Measurements from ENCODE around the gene SLC7A7. TPM values are rescaled to one million over a fixed set of nuclear protein-coding genes. Genes with fewer than 3 reads are reported as not detected.

Gene SLC7A7
- total RNA-seq, 2 experiments from 2014 or later: 0.89 to 1.1 TPM

DNA sequence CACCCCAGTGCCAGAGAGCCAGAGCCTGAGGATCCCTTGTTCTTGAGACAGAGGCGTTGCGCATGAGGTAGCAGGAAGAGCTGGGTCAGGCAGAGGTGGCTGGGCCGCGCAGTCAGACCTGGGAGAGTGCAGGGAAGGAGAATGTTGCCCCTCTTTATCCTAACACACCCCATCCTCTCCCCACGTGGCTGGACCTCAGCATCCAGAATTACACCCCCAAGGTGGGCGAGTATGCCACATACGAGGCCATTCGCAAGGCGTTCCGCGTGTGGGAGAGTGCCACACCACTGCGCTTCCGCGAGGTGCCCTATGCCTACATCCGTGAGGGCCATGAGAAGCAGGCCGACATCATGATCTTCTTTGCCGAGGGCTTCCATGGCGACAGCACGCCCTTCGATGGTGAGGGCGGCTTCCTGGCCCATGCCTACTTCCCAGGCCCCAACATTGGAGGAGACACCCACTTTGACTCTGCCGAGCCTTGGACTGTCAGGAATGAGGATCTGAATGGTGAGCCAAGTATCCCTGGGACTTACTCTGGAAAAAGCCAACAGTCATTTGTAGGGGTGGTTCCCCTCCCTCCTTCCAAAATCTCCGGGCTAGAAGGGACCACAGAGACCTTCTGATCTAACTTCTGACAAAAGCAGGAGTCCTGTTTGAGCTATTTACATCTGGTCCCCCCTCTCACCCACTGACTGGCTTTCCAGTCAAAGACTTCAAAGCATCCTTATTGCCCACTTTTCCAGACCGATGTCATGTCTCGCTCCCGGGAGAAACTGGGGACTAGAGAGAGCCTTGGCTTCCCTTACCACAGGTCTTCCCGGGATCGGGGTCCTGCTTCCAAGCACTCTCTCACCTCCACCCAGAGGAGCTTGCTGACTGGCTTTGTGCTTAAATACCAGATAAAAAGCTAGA lies 27.2 kb upstream of the SLC7A7 start:
- no peak overlapping the region for H3K27ac Mint-ChIP-seq
- ChIA-PET CTCF (no interaction called here), POLR2A (no interaction called here)
- no peak overlapping the region for H3K4me3 Mint-ChIP-seq
- H3K36me3 Mint-ChIP-seq (ENCODE audit: low read depth): no peaks in the 10 kb centered on the region
- peaks cover 19 to 26% of the 10 kb centered on the region in 2 experiments for H3K27me3 ChIP-seq (ENCODE audit: control insufficient read depth in 1 of 2, insufficient read depth in 2 of 2, low read length in 2 of 2)
- no peak for TF ChIP-seq CTCF (IDR thresholded peaks at IDR 0.05)
- intact Hi-C loops (cut with DNase I, micrococcal nuclease): no loop called here
- H3K36me3 ChIP-seq (ENCODE audit: insufficient read depth, low read length): no peaks in the 10 kb centered on the region
- peaks cover 7% of the 10 kb centered on the region for H3K4me1 ChIP-seq (ENCODE audit: insufficient read depth, low read length)
- peaks cover 0 to 3% of the 10 kb centered on the region in 2 experiments for H3K9me3 ChIP-seq (ENCODE audit: control insufficient read depth in 1 of 2, insufficient read depth in 1 of 2, low read length in 2 of 2)
- DNase-seq (no peak), ATAC-seq (ENCODE audit: poor library complexity) (no peak)
- no peaks in the 10 kb centered on the region for H3K4me1 Mint-ChIP-seq (ENCODE audit: low read depth)
- H3K27me3 Mint-ChIP-seq: peaks cover 40% of the 10 kb centered on the region
- no peak overlapping the region for H3K27ac ChIP-seq (ENCODE audit: low read depth in 1 of 2, low read length in 2 of 2)
- H3K4me3 ChIP-seq (ENCODE audit: low read length): no peak overlapping the region
- H3K9me3 Mint-ChIP-seq: no peaks in the 10 kb centered on the region

DNA sequence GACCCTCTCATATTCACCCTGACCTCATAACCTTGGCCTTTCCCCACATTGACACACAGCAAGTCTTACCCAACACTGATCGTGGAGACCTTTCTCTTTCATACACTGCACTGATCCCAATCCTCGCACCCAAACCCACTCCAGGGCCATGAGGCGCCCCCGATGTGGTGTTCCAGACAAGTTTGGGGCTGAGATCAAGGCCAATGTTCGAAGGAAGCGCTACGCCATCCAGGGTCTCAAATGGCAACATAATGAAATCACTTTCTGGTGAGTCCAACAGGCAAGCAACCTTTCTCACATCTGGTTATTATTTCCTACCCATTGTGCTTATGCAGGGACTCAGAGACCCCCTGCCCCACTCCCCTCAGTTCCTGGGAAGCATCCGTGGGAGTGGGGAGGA lies 26.5 kb upstream of the SLC7A7 start:
- peaks cover 40% of the 10 kb centered on the region for H3K27me3 Mint-ChIP-seq
- POLR2A ChIA-PET: no interaction called here

DNA sequence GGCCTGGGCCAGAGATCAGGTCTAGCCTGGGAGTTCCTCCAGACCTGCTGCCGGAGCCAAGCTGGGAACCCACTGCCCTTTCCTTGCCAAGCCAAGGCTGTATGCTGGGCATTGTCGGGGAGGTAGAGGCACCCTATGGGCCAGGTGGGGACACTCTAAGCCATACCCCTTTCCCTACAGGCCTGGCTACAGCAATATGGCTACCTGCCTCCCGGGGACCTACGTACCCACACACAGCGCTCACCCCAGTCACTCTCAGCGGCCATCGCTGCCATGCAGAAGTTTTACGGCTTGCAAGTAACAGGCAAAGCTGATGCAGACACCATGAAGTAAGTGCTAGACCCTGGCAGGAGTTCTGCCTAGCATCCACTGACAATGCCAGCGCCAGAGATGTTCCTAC lies 26.1 kb upstream of the SLC7A7 start:
- Mint-ChIP-seq H3K27ac (no peak overlapping the region), H3K9me3 (no peaks in the 10 kb centered on the region), H3K27me3 (peaks cover 35% of the 10 kb centered on the region), H3K36me3 (ENCODE audit: low read depth) (no peaks in the 10 kb centered on the region), H3K4me3 (no peak overlapping the region), H3K4me1 (ENCODE audit: low read depth) (peaks cover 8% of the 10 kb centered on the region)
- peaks cover 24 to 26% of the 10 kb centered on the region in 2 experiments for H3K27me3 ChIP-seq (ENCODE audit: control insufficient read depth in 1 of 2, insufficient read depth in 2 of 2, low read length in 2 of 2)
- H3K4me3 ChIP-seq (ENCODE audit: low read length): no peak overlapping the region
- TF ChIP-seq CTCF (IDR thresholded peaks at IDR 0.05): no peak
- ATAC-seq (ENCODE audit: poor library complexity) (no peak), DNase-seq (no peak)
- intact Hi-C loops (cut with DNase I, micrococcal nuclease): no loop called here
- ChIA-PET POLR2A (no interaction called here), CTCF (interaction anchor here (1.3 kb wide), 1 partner anchor 12 kb away, joined by 4 read pairs; no protein-coding TSS in a partner anchor)
- H3K4me1 ChIP-seq (ENCODE audit: insufficient read depth, low read length): peaks cover 19% of the 10 kb centered on the region
- H3K36me3 ChIP-seq (ENCODE audit: insufficient read depth, low read length): no peaks in the 10 kb centered on the region
- no peak overlapping the region for H3K27ac ChIP-seq (ENCODE audit: low read depth in 1 of 2, low read length in 2 of 2)
- peaks cover 0 to 11% of the 10 kb centered on the region in 2 experiments for H3K9me3 ChIP-seq (ENCODE audit: control insufficient read depth in 1 of 2, insufficient read depth in 1 of 2, low read length in 2 of 2)

More for the DNA sequence above, 26.5 kb upstream of the SLC7A7 start:
- TF ChIP-seq CTCF (IDR thresholded peaks at IDR 0.05): no peak
- H3K9me3 ChIP-seq (ENCODE audit: control insufficient read depth in 1 of 2, insufficient read depth in 1 of 2, low read length in 2 of 2): peaks cover 0 to 7% of the 10 kb centered on the region in 2 experiments
- no peak overlapping the region for H3K4me3 Mint-ChIP-seq
- peaks cover 14% of the 10 kb centered on the region for H3K4me1 ChIP-seq (ENCODE audit: insufficient read depth, low read length)
- H3K27me3 ChIP-seq (ENCODE audit: control insufficient read depth in 1 of 2, insufficient read depth in 2 of 2, low read length in 2 of 2): peaks cover 24 to 26% of the 10 kb centered on the region in 2 experiments
- CTCF ChIA-PET: interaction anchor here (1.3 kb wide), 1 partner anchor 12 kb away, joined by 4 read pairs; no protein-coding TSS in a partner anchor
- intact Hi-C loops (cut with DNase I, micrococcal nuclease): no loop called here
- no peak for DNase-seq
- H3K4me1 Mint-ChIP-seq (ENCODE audit: low read depth): peaks cover 5% of the 10 kb centered on the region
- no peak overlapping the region for H3K27ac Mint-ChIP-seq
- no peaks in the 10 kb centered on the region for H3K36me3 Mint-ChIP-seq (ENCODE audit: low read depth)
- H3K27ac ChIP-seq (ENCODE audit: low read depth in 1 of 2, low read length in 2 of 2): no peak overlapping the region
- no peak overlapping the region for H3K4me3 ChIP-seq (ENCODE audit: low read length)
- ATAC-seq (ENCODE audit: poor library complexity): no peak
- H3K9me3 Mint-ChIP-seq: no peaks in the 10 kb centered on the region
- H3K36me3 ChIP-seq (ENCODE audit: insufficient read depth, low read length): no peaks in the 10 kb centered on the region

Measured in CD4-positive, alpha-beta T cell (primary cell).